DND-41 (cell line): Measurements from ENCODE around the gene PLEKHA5.
"Not testable (repeated sequence)": the region's sequence is repeated elsewhere in the genome, so short reads cannot be mapped to it uniquely, and the experiment has no call there.

Experiments used
- ATAC-seq: fragments of 200-7000 bp; cut with Tn5 transposase; 3 replicates; pipeline ENCODE4 v1.9.1; 2021; ENCODE audit warnings: low read depth; ENCODE audit not compliant: insufficient read depth
- DNase-seq: peaks from one replicate; pipeline ENCODE4 v3.0.0-alpha.2; 2020
- H2AFZ ChIP-seq: 2 replicates; pipeline ENCODE4 v1.6.0; 2012; ENCODE audit warnings: low read depth, low read length
- H3K27ac ChIP-seq: 2 replicates; pipeline ENCODE4 v1.5.1; 2012; ENCODE audit warnings: low read length, inconsistent platforms
- H3K27me3 ChIP-seq: fragments of 200-600 bp; sonication (generic); 2 replicates; pipeline ENCODE4 v1.6.0; 2012; ENCODE audit warnings: low read length, mild to moderate bottlenecking, inconsistent platforms; ENCODE audit not compliant: insufficient read depth, poor library complexity
- H3K36me3 ChIP-seq: 2 replicates; pipeline ENCODE4 v1.5.1; 2012; ENCODE audit warnings: low read length, inconsistent platforms; ENCODE audit not compliant: insufficient read depth
- H3K4me1 ChIP-seq: 2 replicates; pipeline ENCODE4 v1.5.1; 2012; ENCODE audit warnings: mild to moderate bottlenecking, low read length; ENCODE audit not compliant: insufficient read depth
- H3K4me2 ChIP-seq: 2 replicates; pipeline ENCODE4 v1.6.0; 2012; ENCODE audit warnings: mild to moderate bottlenecking, moderate library complexity, low read length, inconsistent platforms; ENCODE audit not compliant: insufficient read depth
- H3K4me3 ChIP-seq, 2 experiments: fragments of 200-600 bp in 1 of 2; shearing (Covaris generic) in 1 of 2; 2 replicates each; pipeline ENCODE4 v1.5.1; 2012 to 2016; ENCODE audit warnings: inconsistent platforms in 2 of 2, low read length in 2 of 2, mild to moderate bottlenecking in 2 of 2, low read depth in 1 of 2, moderate library complexity in 1 of 2
- H3K79me2 ChIP-seq: 2 replicates; pipeline ENCODE4 v1.6.0; 2012; ENCODE audit warnings: low read length, inconsistent platforms; ENCODE audit not compliant: insufficient read depth
- H3K9ac ChIP-seq: 2 replicates; pipeline ENCODE4 v1.6.0; 2012; ENCODE audit warnings: low read depth, mild to moderate bottlenecking, inconsistent platforms, low read length, moderate library complexity
- H3K9me3 ChIP-seq: 2 replicates; pipeline ENCODE4 v1.5.1; 2012; ENCODE audit warnings: low read length, moderate library complexity, mild to moderate bottlenecking, inconsistent platforms; ENCODE audit not compliant: insufficient read depth, severe bottlenecking
- H4K20me1 ChIP-seq: 2 replicates; pipeline ENCODE4 v1.6.0; 2012; ENCODE audit warnings: low read length; ENCODE audit not compliant: insufficient read depth
- CTCF ChIP-seq: IDR thresholded peaks from 2 replicates; pipeline ENCODE4 v1.5.1; 2012; ENCODE audit warnings: borderline replicate concordance, low read length, moderate library complexity, mild to moderate bottlenecking; ENCODE audit not compliant: poor library complexity, severe bottlenecking; ENCODE audit errors: extremely low read depth
- EZH2 ChIP-seq: IDR thresholded peaks from 3 replicates; pipeline ENCODE4 v1.6.1; 2012; ENCODE audit warnings: borderline replicate concordance, low read depth, mild to moderate bottlenecking, moderate library complexity, low read length, inconsistent platforms; ENCODE audit not compliant: severe bottlenecking

Gene PLEKHA5

GRCh38 chr12:19088606-19089005 lies 40.9 kb upstream of the PLEKHA5 start:
- DNase-seq: no peak
- Histone ChIP-seq H2AFZ (no peak overlapping the region), H3K4me1 (no peaks in the 10 kb centered on the region), H3K4me3 (no peak overlapping the region), H3K36me3 (no peaks in the 10 kb centered on the region), H3K9me3 (no peaks in the 10 kb centered on the region), H3K79me2 (no peaks in the 10 kb centered on the region), H3K27ac (no peak overlapping the region), H3K4me2 (no peak overlapping the region), H4K20me1 (no peaks in the 10 kb centered on the region), H3K9ac (no peak overlapping the region), H3K27me3 (peaks cover 6% of the 10 kb centered on the region)
- TF ChIP-seq CTCF (no peak), EZH2 (no peak)
- no peak for ATAC-seq

- not testable (repeated sequence) for H3K9me3 ChIP-seq, H3K27me3 ChIP-seq, H3K4me3 ChIP-seq, H3K4me1 ChIP-seq, H3K4me2 ChIP-seq, H3K27ac ChIP-seq, H4K20me1 ChIP-seq, DNase-seq, H3K9ac ChIP-seq, ATAC-seq, H3K36me3 ChIP-seq, H3K79me2 ChIP-seq, H2AFZ ChIP-seq
Observed at GRCh38 chr12:19092482-19092881, 37.1 kb upstream of the PLEKHA5 start.

- Histone ChIP-seq H3K36me3 (no peaks in the 10 kb centered on the region), H3K27ac (no peak overlapping the region), H3K27me3 (peaks cover 3% of the 10 kb centered on the region), H2AFZ (no peak overlapping the region), H3K9me3 (no peaks in the 10 kb centered on the region), H3K79me2 (no peaks in the 10 kb centered on the region), H3K4me3 (no peak overlapping the region), H3K9ac (no peak overlapping the region), H3K4me1 (no peaks in the 10 kb centered on the region), H3K4me2 (no peak overlapping the region), H4K20me1 (no peaks in the 10 kb centered on the region)
- TF ChIP-seq EZH2: no peak
- TF ChIP-seq CTCF: no peak
- ATAC-seq: no peak
- no peak for DNase-seq
Observed at GRCh38 chr12:19093218-19093617, 36.3 kb upstream of the PLEKHA5 start.

GRCh38 chr12:19095331-19095730 lies 34.2 kb upstream of the PLEKHA5 start:
- Histone ChIP-seq H3K27me3 (peaks cover 2% of the 10 kb centered on the region), H4K20me1 (no peaks in the 10 kb centered on the region), H3K9me3 (no peaks in the 10 kb centered on the region), H3K4me1 (no peaks in the 10 kb centered on the region), H3K36me3 (no peaks in the 10 kb centered on the region), H3K4me3 (no peak overlapping the region), H3K9ac (no peak overlapping the region), H3K27ac (no peak overlapping the region), H2AFZ (no peak overlapping the region), H3K79me2 (no peaks in the 10 kb centered on the region), H3K4me2 (no peak overlapping the region)
- TF ChIP-seq CTCF (no peak), EZH2 (no peak)
- no peak for DNase-seq
- ATAC-seq: no peak
